Esophagus squamous epithelium (tissue), 4 donors: ENCODE measurements around the gene APMAP.

Source experiments
- POLR2A ChIP-seq, 4 donors: fragments of 450-650 bp; IDR thresholded peaks; one replicate each; pipeline ENCODE4 v1.6.1; 2017; ENCODE audit warnings: antibody characterized with exemption in 4 of 4, mild to moderate bottlenecking in 4 of 4, moderate library complexity in 3 of 4
- TF ChIP-seq, protein P1 (sequence below), 6 experiments: fragments of 450-650 bp in 4 of 6; fragments of 200-600 bp in 2 of 6; sonication (generic) in 2 of 6; IDR thresholded peaks; one replicate each; pipeline ENCODE4 v1.5.1; 2016 to 2019; ENCODE audit warnings: antibody characterized with exemption in 6 of 6, mild to moderate bottlenecking in 4 of 6, moderate library complexity in 4 of 6

DNA sequence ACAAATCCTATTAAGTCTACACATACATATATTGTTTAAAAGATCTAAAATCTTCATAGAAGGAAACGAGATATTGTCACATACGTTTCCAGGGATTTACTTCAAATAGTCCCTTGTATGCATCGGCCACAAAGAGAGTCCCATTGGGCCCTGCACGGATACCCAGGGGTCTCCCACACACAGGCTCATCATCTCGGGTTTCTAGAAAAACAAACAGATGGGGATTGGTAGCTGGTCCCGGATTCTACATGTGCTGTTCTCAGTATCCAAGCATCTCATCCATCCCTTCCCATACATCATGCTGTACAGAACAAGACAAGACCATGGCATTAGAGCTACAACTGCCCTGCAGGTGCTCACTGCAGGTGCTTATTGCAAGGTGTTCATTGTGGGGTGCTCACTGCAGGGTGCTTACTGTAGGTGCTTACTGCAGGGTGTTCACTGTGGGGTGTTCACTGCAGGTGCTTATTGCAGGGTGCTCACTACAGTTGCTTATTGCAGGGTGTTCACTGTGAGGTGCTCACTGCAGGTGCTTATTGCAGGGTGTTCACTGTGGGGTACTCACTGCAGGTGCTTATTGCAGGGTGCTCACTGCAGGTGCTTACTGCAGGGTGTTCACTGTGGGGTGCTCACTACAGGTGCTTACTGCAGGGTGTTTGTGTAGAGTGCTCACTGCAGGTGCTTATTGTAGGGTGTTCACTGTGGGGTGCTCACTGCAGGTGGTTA lies 21.0 kb downstream of the APMAP start:
- TF ChIP-seq, protein P1, sequence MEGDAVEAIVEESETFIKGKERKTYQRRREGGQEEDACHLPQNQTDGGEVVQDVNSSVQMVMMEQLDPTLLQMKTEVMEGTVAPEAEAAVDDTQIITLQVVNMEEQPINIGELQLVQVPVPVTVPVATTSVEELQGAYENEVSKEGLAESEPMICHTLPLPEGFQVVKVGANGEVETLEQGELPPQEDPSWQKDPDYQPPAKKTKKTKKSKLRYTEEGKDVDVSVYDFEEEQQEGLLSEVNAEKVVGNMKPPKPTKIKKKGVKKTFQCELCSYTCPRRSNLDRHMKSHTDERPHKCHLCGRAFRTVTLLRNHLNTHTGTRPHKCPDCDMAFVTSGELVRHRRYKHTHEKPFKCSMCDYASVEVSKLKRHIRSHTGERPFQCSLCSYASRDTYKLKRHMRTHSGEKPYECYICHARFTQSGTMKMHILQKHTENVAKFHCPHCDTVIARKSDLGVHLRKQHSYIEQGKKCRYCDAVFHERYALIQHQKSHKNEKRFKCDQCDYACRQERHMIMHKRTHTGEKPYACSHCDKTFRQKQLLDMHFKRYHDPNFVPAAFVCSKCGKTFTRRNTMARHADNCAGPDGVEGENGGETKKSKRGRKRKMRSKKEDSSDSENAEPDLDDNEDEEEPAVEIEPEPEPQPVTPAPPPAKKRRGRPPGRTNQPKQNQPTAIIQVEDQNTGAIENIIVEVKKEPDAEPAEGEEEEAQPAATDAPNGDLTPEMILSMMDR (IDR thresholded peaks at IDR 0.05): no peak
- TF ChIP-seq POLR2A (IDR thresholded peaks at IDR 0.05): no peak
